Measurements from ENCODE around the gene PEAK3.
A peak's percentile ranks its signal among the peaks of the same experiment; 100 is the strongest.

Gene PEAK3

GRCh38 chr19:2244125-2244411, 37.9 kb downstream of the PEAK3 start:
- Histone ChIP-seq H3K27ac (ENCODE audit: insufficient read depth in 1 of 2, low read depth in 1 of 2, low read length in 2 of 2, poor library complexity in 1 of 2, severe bottlenecking in 2 of 2) (no peak overlapping the region), H3K9me3 (ENCODE audit: control extremely low read depth in 1 of 5, control insufficient read depth in 4 of 5, insufficient read depth in 2 of 5, low read depth in 1 of 5, low read length in 4 of 5) (no peaks in the 10 kb centered on the region), H3K36me3 (ENCODE audit: control insufficient read depth in 4 of 4, insufficient read depth in 4 of 4, low read length in 3 of 4) (peaks cover 7 to 85% (median 49%) of the 10 kb centered on the region in 4 experiments), H3K4me1 (ENCODE audit: control extremely low read depth in 1 of 4, control insufficient read depth in 4 of 4, insufficient read depth in 4 of 4, low read length in 3 of 4) (peaks cover 0 to 36% (median 32%) of the 10 kb centered on the region in 4 experiments), H3K4me3 (ENCODE audit: control insufficient read depth in 1 of 7, extremely low read depth in 1 of 7, insufficient read depth in 4 of 7, low read depth in 2 of 7, low read length in 6 of 7) (no peak overlapping the region), H3K27me3 (replicated peaks in 2 of 5; ENCODE audit: control insufficient read depth in 4 of 5, insufficient read depth in 5 of 5, low read length in 4 of 5) (peaks cover 0 to 3% (median 0%) of the 10 kb centered on the region in 5 experiments)
- CTCF ChIA-PET = interaction anchor here (1.6 to 8.1 kb wide), 2 partner anchors 7 to 15 kb away, joined by 4 to 52 read pairs; partner anchors contain the start of gene AMH
- POLR2A ChIA-PET = interaction anchor here (0.5 kb wide), 1 partner anchor 347 kb away, joined by 4 read pairs; no protein-coding TSS in a partner anchor
- no peak for DNase-seq
- 96% methylated on average over 12 of the region's 12 CpGs for WGBS (ENCODE audit: insufficient coverage)

- POLR2A ChIA-PET = no interaction called here
- no peak for DNase-seq
- no peak overlapping the region for H3K27ac ChIP-seq (ENCODE audit: insufficient read depth in 1 of 2, low read depth in 1 of 2, low read length in 2 of 2, poor library complexity in 1 of 2, severe bottlenecking in 2 of 2)
- CTCF ChIA-PET = interaction anchor here (1.1 to 8.1 kb wide), 2 partner anchors 8 to 17 kb away, joined by 4 to 52 read pairs; partner anchors contain the start of gene AMH
- peaks cover 7 to 82% (median 46%) of the 10 kb centered on the region in 4 experiments for H3K36me3 ChIP-seq (ENCODE audit: control insufficient read depth in 4 of 4, insufficient read depth in 4 of 4, low read length in 3 of 4)
- H3K27me3 ChIP-seq (replicated peaks in 2 of 5; ENCODE audit: control insufficient read depth in 4 of 5, insufficient read depth in 5 of 5, low read length in 4 of 5) = no peaks in the 10 kb centered on the region
- no peaks in the 10 kb centered on the region for H3K9me3 ChIP-seq (ENCODE audit: control extremely low read depth in 1 of 5, control insufficient read depth in 4 of 5, insufficient read depth in 2 of 5, low read depth in 1 of 5, low read length in 4 of 5)
- peaks cover 0 to 42% (median 37%) of the 10 kb centered on the region in 4 experiments for H3K4me1 ChIP-seq (ENCODE audit: control extremely low read depth in 1 of 4, control insufficient read depth in 4 of 4, insufficient read depth in 4 of 4, low read length in 3 of 4)
- 91% methylated on average over 29 of the region's 32 CpGs for WGBS (ENCODE audit: insufficient coverage)
- no peak overlapping the region for H3K4me3 ChIP-seq (ENCODE audit: control insufficient read depth in 1 of 7, extremely low read depth in 1 of 7, insufficient read depth in 4 of 7, low read depth in 2 of 7, low read length in 6 of 7)
These were observed 38.5 kb downstream of the PEAK3 start for GRCh38 chr19:2243274-2244124.

- Histone ChIP-seq H3K27me3 (replicated peaks in 2 of 5; ENCODE audit: control insufficient read depth in 4 of 5, insufficient read depth in 5 of 5, low read length in 4 of 5) (no peaks in the 10 kb centered on the region), H3K36me3 (ENCODE audit: control insufficient read depth in 4 of 4, insufficient read depth in 4 of 4, low read length in 3 of 4) (peaks cover 7 to 80% (median 43%) of the 10 kb centered on the region in 4 experiments), H3K27ac (ENCODE audit: insufficient read depth in 1 of 2, low read depth in 1 of 2, low read length in 2 of 2, poor library complexity in 1 of 2, severe bottlenecking in 2 of 2) (no peak overlapping the region), H3K4me3 (ENCODE audit: control insufficient read depth in 1 of 7, extremely low read depth in 1 of 7, insufficient read depth in 4 of 7, low read depth in 2 of 7, low read length in 6 of 7) (no peak overlapping the region), H3K4me1 (ENCODE audit: control extremely low read depth in 1 of 4, control insufficient read depth in 4 of 4, insufficient read depth in 4 of 4, low read length in 3 of 4) (peaks cover 0 to 49% (median 44%) of the 10 kb centered on the region in 4 experiments), H3K9me3 (ENCODE audit: control extremely low read depth in 1 of 5, control insufficient read depth in 4 of 5, insufficient read depth in 2 of 5, low read depth in 1 of 5, low read length in 4 of 5) (no peaks in the 10 kb centered on the region)
- no peak for DNase-seq
- ChIA-PET POLR2A (no interaction called here), CTCF (interaction anchor here (1.1 to 8.1 kb wide), 2 partner anchors 8 to 18 kb away, joined by 4 to 52 read pairs; partner anchors contain the start of gene AMH)
- 94% methylated on average over 7 of the region's 8 CpGs for WGBS (ENCODE audit: insufficient coverage)
These were observed 39.2 kb downstream of the PEAK3 start for GRCh38 chr19:2242816-2243215.

GRCh38 chr19:2242092-2242537, 39.9 kb downstream of the PEAK3 start:
- H3K9me3 ChIP-seq (ENCODE audit: control extremely low read depth in 1 of 5, control insufficient read depth in 4 of 5, insufficient read depth in 2 of 5, low read depth in 1 of 5, low read length in 4 of 5) = no peaks in the 10 kb centered on the region
- no peak overlapping the region for H3K4me3 ChIP-seq (ENCODE audit: control insufficient read depth in 1 of 7, extremely low read depth in 1 of 7, insufficient read depth in 4 of 7, low read depth in 2 of 7, low read length in 6 of 7)
- DNase-seq = no peak
- H3K27ac ChIP-seq (ENCODE audit: insufficient read depth in 1 of 2, low read depth in 1 of 2, low read length in 2 of 2, poor library complexity in 1 of 2, severe bottlenecking in 2 of 2) = no peak overlapping the region
- no peaks in the 10 kb centered on the region for H3K27me3 ChIP-seq (replicated peaks in 2 of 5; ENCODE audit: control insufficient read depth in 4 of 5, insufficient read depth in 5 of 5, low read length in 4 of 5)
- WGBS (ENCODE audit: insufficient coverage) = 97% methylated on average over 9 of the region's 12 CpGs
- H3K36me3 ChIP-seq (ENCODE audit: control insufficient read depth in 4 of 4, insufficient read depth in 4 of 4, low read length in 3 of 4) = peaks cover 7 to 74% (median 37%) of the 10 kb centered on the region in 4 experiments
- POLR2A ChIA-PET = no interaction called here
- CTCF ChIA-PET = interaction anchor here (0.6 to 8.1 kb wide), 3 partner anchors 9 to 23 kb away, joined by 3 to 52 read pairs (median 4); partner anchors contain the start of gene AMH
- H3K4me1 ChIP-seq (ENCODE audit: control extremely low read depth in 1 of 4, control insufficient read depth in 4 of 4, insufficient read depth in 4 of 4, low read length in 3 of 4) = peaks cover 0 to 56% (median 51%) of the 10 kb centered on the region in 4 experiments

GRCh38 chr19:2240881-2241760, 40.9 kb downstream of the PEAK3 start:
- Histone ChIP-seq H3K4me3 (ENCODE audit: control insufficient read depth in 1 of 7, extremely low read depth in 1 of 7, insufficient read depth in 4 of 7, low read depth in 2 of 7, low read length in 6 of 7) (peak overlapping the region in 1 of 7 experiments; percentile 76), H3K27me3 (replicated peaks in 2 of 5; ENCODE audit: control insufficient read depth in 4 of 5, insufficient read depth in 5 of 5, low read length in 4 of 5) (no peaks in the 10 kb centered on the region), H3K27ac (ENCODE audit: insufficient read depth in 1 of 2, low read depth in 1 of 2, low read length in 2 of 2, poor library complexity in 1 of 2, severe bottlenecking in 2 of 2) (peak overlapping the region in 1 of 2 experiments; percentile 91), H3K36me3 (ENCODE audit: control insufficient read depth in 4 of 4, insufficient read depth in 4 of 4, low read length in 3 of 4) (peaks cover 7 to 64% (median 27%) of the 10 kb centered on the region in 4 experiments), H3K4me1 (ENCODE audit: control extremely low read depth in 1 of 4, control insufficient read depth in 4 of 4, insufficient read depth in 4 of 4, low read length in 3 of 4) (peaks cover 0 to 61% (median 55%) of the 10 kb centered on the region in 4 experiments), H3K9me3 (ENCODE audit: control extremely low read depth in 1 of 5, control insufficient read depth in 4 of 5, insufficient read depth in 2 of 5, low read depth in 1 of 5, low read length in 4 of 5) (no peaks in the 10 kb centered on the region)
- POLR2A ChIA-PET = interaction anchor here (0.6 to 1.6 kb wide), 3 partner anchors 23 to 707 kb away, joined by 3 to 4 read pairs (median 3); no protein-coding TSS in a partner anchor
- DNase-seq = no peak
- CTCF ChIA-PET = interaction anchor here (0.9 to 8.1 kb wide), 6 partner anchors 10 to 95 kb away, joined by 3 to 52 read pairs (median 7); partner anchors contain the start of gene AMH
- 93% methylated on average over 33 of the region's 41 CpGs for WGBS (ENCODE audit: insufficient coverage)

- Histone ChIP-seq H3K36me3 (ENCODE audit: control insufficient read depth in 4 of 4, insufficient read depth in 4 of 4, low read length in 3 of 4) (peaks cover 5 to 54% (median 21%) of the 10 kb centered on the region in 4 experiments), H3K4me3 (ENCODE audit: control insufficient read depth in 1 of 7, extremely low read depth in 1 of 7, insufficient read depth in 4 of 7, low read depth in 2 of 7, low read length in 6 of 7) (peak overlapping the region; percentile 39 to 86 (median 69)), H3K27me3 (replicated peaks in 2 of 5; ENCODE audit: control insufficient read depth in 4 of 5, insufficient read depth in 5 of 5, low read length in 4 of 5) (no peaks in the 10 kb centered on the region), H3K27ac (ENCODE audit: insufficient read depth in 1 of 2, low read depth in 1 of 2, low read length in 2 of 2, poor library complexity in 1 of 2, severe bottlenecking in 2 of 2) (peak overlapping the region; percentile 72 to 91), H3K9me3 (ENCODE audit: control extremely low read depth in 1 of 5, control insufficient read depth in 4 of 5, insufficient read depth in 2 of 5, low read depth in 1 of 5, low read length in 4 of 5) (no peaks in the 10 kb centered on the region), H3K4me1 (ENCODE audit: control extremely low read depth in 1 of 4, control insufficient read depth in 4 of 4, insufficient read depth in 4 of 4, low read length in 3 of 4) (peaks cover 0 to 65% (median 58%) of the 10 kb centered on the region in 4 experiments)
- CTCF ChIA-PET = interaction anchor here (0.6 to 8.1 kb wide), 11 partner anchors 11 to 188 kb away, joined by 3 to 52 read pairs (median 4); partner anchors contain the start of gene AMH
- POLR2A ChIA-PET = interaction anchor here (0.5 to 1.6 kb wide), 8 partner anchors 9 to 987 kb away, joined by 3 to 6 read pairs (median 3); partner anchors contain the start of gene AMH
- 26% methylated on average over 28 of the region's 34 CpGs for WGBS (ENCODE audit: insufficient coverage)
- DNase-seq = peak; percentile 67 to 82 (median 78)
These were observed 41.9 kb downstream of the PEAK3 start for GRCh38 chr19:2239771-2240770.

Data from common myeloid progenitor, CD34-positive (primary cell).